CD4-positive, alpha-beta memory T cell (primary cell): Measurements from ENCODE around the gene SLX4IP. TPM values are rescaled to one million over a fixed set of nuclear protein-coding genes. Genes with fewer than 3 reads are reported as not detected.

ENCODE experiments used
- CTCF ChIA-PET: fragments of 350-600 bp; sonication (Branson Sonifier 250); formaldehyde crosslinking; loops from one replicate; lab custom pipeline; 2021; ENCODE audit warnings: inconsistent platforms; ENCODE audit not compliant: partially characterized antibody; lab: Charles Lee
- POLR2A ChIA-PET: fragments of 350-600 bp; sonication (Branson Sonifier 250); formaldehyde crosslinking; loops from one replicate; lab custom pipeline; 2021; ENCODE audit not compliant: partially characterized antibody; lab: Charles Lee
- DNase-seq, 5 donors: peaks; one replicate each; pipeline versions ENCODE4 v3.0.0 to v3.0.0-alpha.2; 2020 to 2022; ENCODE audit warnings: mixed read lengths in 1 of 5
- H3K27ac ChIP-seq: one replicate; pipeline ENCODE4 v1.7.0; 2013; ENCODE audit warnings: low read depth, low read length
- H3K27me3 ChIP-seq: 2 replicates; pipeline ENCODE4 v1.7.0; 2013; ENCODE audit warnings: mild to moderate bottlenecking, low read length, moderate library complexity; ENCODE audit not compliant: insufficient read depth
- H3K36me3 ChIP-seq: 2 replicates; pipeline ENCODE4 v1.7.0; 2013; ENCODE audit warnings: mild to moderate bottlenecking, low read length, moderate library complexity; ENCODE audit not compliant: insufficient read depth
- H3K4me1 ChIP-seq: 2 replicates; pipeline ENCODE4 v1.7.0; 2013; ENCODE audit warnings: mild to moderate bottlenecking, low read length, moderate library complexity; ENCODE audit not compliant: insufficient read depth
- H3K4me3 ChIP-seq, 2 donors: one replicate each; pipeline ENCODE4 v1.7.0; 2013; ENCODE audit warnings: low read length in 2 of 2, mild to moderate bottlenecking in 1 of 2
- H3K9me3 ChIP-seq, 2 donors: one replicate each; pipeline ENCODE4 v1.7.0; 2013; ENCODE audit warnings: low read length in 2 of 2, control low read depth in 1 of 2; ENCODE audit not compliant: control insufficient read depth in 1 of 2
- H3K27ac Mint-ChIP-seq, 7 donors: one replicate each; pipeline ENCODE4 v1.8.0; 2020 to 2021; ENCODE audit warnings: mixed read lengths in 7 of 7, mild to moderate bottlenecking in 6 of 7, inconsistent platforms in 3 of 7, moderate library complexity in 3 of 7
- H3K27me3 Mint-ChIP-seq, 2 donors: one replicate each; pipeline ENCODE4 v1.8.0; 2020 to 2021; ENCODE audit warnings: mixed read lengths in 2 of 2
- H3K36me3 Mint-ChIP-seq, 2 donors: one replicate each; pipeline ENCODE4 v1.8.0; 2020 to 2021; ENCODE audit warnings: mixed read lengths in 2 of 2, inconsistent platforms in 1 of 2, mild to moderate bottlenecking in 1 of 2
- H3K4me1 Mint-ChIP-seq, 4 donors: one replicate each; pipeline ENCODE4 v1.8.0; 2020 to 2021; ENCODE audit warnings: mixed read lengths in 4 of 4, mild to moderate bottlenecking in 1 of 4
- H3K4me3 Mint-ChIP-seq, 8 donors: one replicate each; pipeline ENCODE4 v1.8.0; 2020 to 2021; ENCODE audit warnings: mixed read lengths in 8 of 8, mild to moderate bottlenecking in 7 of 8, moderate library complexity in 6 of 8, inconsistent platforms in 3 of 8
- H3K9me3 Mint-ChIP-seq, 8 donors: one replicate each; pipeline ENCODE4 v1.8.0; 2020 to 2021; ENCODE audit warnings: mixed read lengths in 8 of 8, mild to moderate bottlenecking in 5 of 8, inconsistent platforms in 3 of 8, moderate library complexity in 1 of 8
- intact Hi-C: fragments of 100-400 bp; cut with micrococcal nuclease; formaldehyde crosslinking; loops from one replicate; pipeline ENCODE4 v1.15.1; 2023
- polyA plus RNA-seq, 2 donors: library from polyadenylated mRNA; unstranded; fragments of 300-500 nt; fragmentation: Illumina TruSeq; gene quantifications; one replicate each; pipeline ENCODE4 v1.2.3, GENCODE V29; 2021
- total RNA-seq, 2 experiments: library from RNA; stranded (reverse); gene quantifications; one replicate each; pipeline ENCODE4 v1.2.3, GENCODE V29; 2021

Gene SLX4IP
- total and polyA plus RNA-seq, 4 experiments from 2014 or later, result 1.5 to 6.6 (median 4.0) TPM

GRCh38 chr20:10433623-10434466 is 1.3 kb upstream of the SLX4IP start, which contains the start of gene MKKS:
TSS of gene MKKS (minus strand) at chr20:10434222. CDS start at chr20:10413514, 20,708 bp downstream.
- Histone ChIP-seq H3K27me3 (no peaks in the 10 kb centered on the region), H3K36me3 (no peaks in the 10 kb centered on the region), H3K27ac (peak within 1 kb of the TSS; percentile 84), H3K4me1 (peaks cover 54% of the 10 kb centered on the region), H3K9me3 (no peaks in the 10 kb centered on the region), H3K4me3 (peak within 1 kb of the TSS; percentile 85 to 87)
- H3K9me3 Mint-ChIP-seq, result no peaks in the 10 kb centered on the region
- H3K36me3 Mint-ChIP-seq, result peaks cover 0 to 21% of the 10 kb centered on the region in 2 donors
- DNase-seq, result peak; percentile 87 to 90 (median 89)
- peak within 1 kb of the TSS; percentile 88 to 97 (median 95) for H3K4me3 Mint-ChIP-seq
- intact Hi-C loops, result loop anchor here (1.0 to 2.0 kb wide), 3 partner anchors 77 to 400 kb away; partner anchors contain the start of gene ANKEF1
- ChIA-PET CTCF (interaction anchor here (0.8 to 2.1 kb wide), 11 partner anchors 8 to 457 kb away, joined by 3 to 8 read pairs (median 4); partner anchors contain the start of gene ANKEF1), POLR2A (interaction anchor here (0.8 to 2.5 kb wide), 20 partner anchors 8 to 398 kb away, joined by 3 to 22 read pairs (median 5); partner anchors contain the start of gene ANKEF1)
- H3K27me3 Mint-ChIP-seq, result no peaks in the 10 kb centered on the region
- H3K27ac Mint-ChIP-seq, result peak within 1 kb of the TSS; percentile 94 to 99 (median 97)
- peaks cover 42 to 78% (median 57%) of the 10 kb centered on the region in 4 donors for H3K4me1 Mint-ChIP-seq

GRCh38 chr20:10434467-10434831 is 656 bp upstream of the SLX4IP start:
- intact Hi-C loops, result loop anchor here (1.0 to 2.0 kb wide), 3 partner anchors 77 to 400 kb away; partner anchors contain the start of gene ANKEF1
- Mint-ChIP-seq H3K36me3 (peaks cover 0 to 21% of the 10 kb centered on the region in 2 donors), H3K27me3 (no peaks in the 10 kb centered on the region), H3K27ac (peak overlapping the region; percentile 94 to 99 (median 97)), H3K9me3 (no peaks in the 10 kb centered on the region), H3K4me1 (peaks cover 35 to 72% (median 51%) of the 10 kb centered on the region in 4 donors), H3K4me3 (peak overlapping the region; percentile 88 to 97 (median 95))
- no peaks in the 10 kb centered on the region for H3K36me3 ChIP-seq
- peak; percentile 80 to 85 (median 82) for DNase-seq
- H3K4me3 ChIP-seq, result peak overlapping the region; percentile 85 to 87
- CTCF ChIA-PET, result interaction anchor here (0.8 to 2.1 kb wide), 14 partner anchors 8 to 458 kb away, joined by 3 to 8 read pairs (median 4); partner anchors contain the start of gene ANKEF1
- no peaks in the 10 kb centered on the region for H3K9me3 ChIP-seq
- H3K27ac ChIP-seq, result peak overlapping the region; percentile 84
- no peaks in the 10 kb centered on the region for H3K27me3 ChIP-seq
- POLR2A ChIA-PET, result interaction anchor here (0.8 to 2.5 kb wide), 20 partner anchors 8 to 399 kb away, joined by 3 to 22 read pairs (median 5); partner anchors contain the start of gene ANKEF1
- H3K4me1 ChIP-seq, result peaks cover 54% of the 10 kb centered on the region

GRCh38 chr20:10436053-10436699 is 1.1 kb downstream of the SLX4IP start:
- CTCF ChIA-PET, result interaction anchor here (0.8 to 3.4 kb wide), 2 partner anchors 9 to 11 kb away, joined by 3 to 10 read pairs; no protein-coding TSS in a partner anchor
- DNase-seq, result no peak
- Histone ChIP-seq H3K36me3 (no peaks in the 10 kb centered on the region), H3K9me3 (no peaks in the 10 kb centered on the region), H3K27ac (no peak overlapping the region), H3K4me1 (peaks cover 44% of the 10 kb centered on the region), H3K27me3 (no peaks in the 10 kb centered on the region), H3K4me3 (no peak overlapping the region)
- Mint-ChIP-seq H3K4me3 (peak overlapping the region in 6 of 8 donors; percentile 26 to 97 (median 94)), H3K27ac (peak overlapping the region in 2 of 7 donors; percentile 82 to 99), H3K27me3 (no peaks in the 10 kb centered on the region), H3K36me3 (peaks cover 0 to 21% of the 10 kb centered on the region in 2 donors), H3K9me3 (no peaks in the 10 kb centered on the region), H3K4me1 (peaks cover 23 to 59% (median 42%) of the 10 kb centered on the region in 4 donors)
- intact Hi-C loops, result loop anchor here (5.0 kb wide), 1 partner anchor 66 kb away; no protein-coding TSS in a partner anchor
- POLR2A ChIA-PET, result no interaction called here

- Mint-ChIP-seq H3K27me3 (no peaks in the 10 kb centered on the region), H3K36me3 (peaks cover 4 to 20% of the 10 kb centered on the region in 2 donors), H3K9me3 (no peaks in the 10 kb centered on the region), H3K4me1 (peaks cover 10 to 44% (median 27%) of the 10 kb centered on the region in 4 donors), H3K27ac (peak overlapping the region in 6 of 7 donors; percentile 57 to 81 (median 62)), H3K4me3 (peak overlapping the region in 4 of 8 donors; percentile 0 to 54 (median 24))
- Histone ChIP-seq H3K4me1 (peaks cover 26% of the 10 kb centered on the region), H3K36me3 (no peaks in the 10 kb centered on the region), H3K4me3 (no peak overlapping the region), H3K27ac (no peak overlapping the region), H3K9me3 (no peaks in the 10 kb centered on the region), H3K27me3 (no peaks in the 10 kb centered on the region)
- DNase-seq, result no peak
- CTCF ChIA-PET, result interaction anchor here (3.4 kb wide), 1 partner anchor 11 kb away, joined by 10 read pairs; no protein-coding TSS in a partner anchor
- intact Hi-C loops, result loop anchor here (5.0 kb wide), 1 partner anchor 64 kb away; no protein-coding TSS in a partner anchor
- POLR2A ChIA-PET, result no interaction called here
Measured at GRCh38 chr20:10438217-10438616, 3.1 kb downstream of the SLX4IP start.

- Mint-ChIP-seq H3K9me3 (no peaks in the 10 kb centered on the region), H3K27ac (no peak overlapping the region), H3K4me3 (no peak overlapping the region), H3K4me1 (peaks cover 15 to 24% (median 16%) of the 10 kb centered on the region in 4 donors), H3K27me3 (no peaks in the 10 kb centered on the region), H3K36me3 (peaks cover 0 to 12% of the 10 kb centered on the region in 2 donors)
- H3K4me3 ChIP-seq, result no peak overlapping the region
- intact Hi-C loops, result no loop called here
- DNase-seq, result no peak
- H3K4me1 ChIP-seq, result peaks cover 16% of the 10 kb centered on the region
- H3K27ac ChIP-seq, result no peak overlapping the region
- H3K27me3 ChIP-seq, result no peaks in the 10 kb centered on the region
- ChIA-PET CTCF (interaction anchor here (1.4 to 2.8 kb wide), 3 partner anchors 9 to 51 kb away, joined by 3 to 15 read pairs (median 4); no protein-coding TSS in a partner anchor), POLR2A (interaction anchor here (1.5 kb wide), 2 partner anchors 9 kb away, joined by 4 to 8 read pairs; partner anchors contain the start of genes MKKS and SLX4IP)
- no peaks in the 10 kb centered on the region for H3K9me3 ChIP-seq
- H3K36me3 ChIP-seq, result no peaks in the 10 kb centered on the region
Measured at GRCh38 chr20:10443936-10444335, 8.8 kb downstream of the SLX4IP start.

GRCh38 chr20:10445758-10446157 is 10.7 kb downstream of the SLX4IP start:
- no peaks in the 10 kb centered on the region for H3K9me3 Mint-ChIP-seq
- Histone ChIP-seq H3K4me3 (no peak overlapping the region), H3K27ac (no peak overlapping the region), H3K36me3 (no peaks in the 10 kb centered on the region), H3K27me3 (no peaks in the 10 kb centered on the region), H3K9me3 (no peaks in the 10 kb centered on the region), H3K4me1 (peaks cover 16% of the 10 kb centered on the region)
- H3K36me3 Mint-ChIP-seq, result peaks cover 0 to 12% of the 10 kb centered on the region in 2 donors
- no peak overlapping the region for H3K4me3 Mint-ChIP-seq
- peak overlapping the region in 1 of 7 donors; percentile 42 for H3K27ac Mint-ChIP-seq
- CTCF ChIA-PET, result no interaction called here
- no peaks in the 10 kb centered on the region for H3K27me3 Mint-ChIP-seq
- DNase-seq, result no peak
- intact Hi-C loops, result loop anchor here (5.0 kb wide), 1 partner anchor 67 kb away; no protein-coding TSS in a partner anchor
- peaks cover 15 to 24% (median 16%) of the 10 kb centered on the region in 4 donors for H3K4me1 Mint-ChIP-seq
- POLR2A ChIA-PET, result interaction anchor here (1.6 kb wide), 1 partner anchor 11 kb away, joined by 5 read pairs; no protein-coding TSS in a partner anchor
